Peyer's patch (tissue), 4 donors: Measurements from ENCODE around the gene FKBP11.

Experiments
- CTCF ChIP-seq, 6 experiments: fragments of 450-650 bp in 4 of 6; fragments of 200-600 bp in 2 of 6; sonication (generic) in 1 of 6; IDR thresholded peaks; one replicate each; pipeline ENCODE4 v1.5.1; 2017 to 2019; ENCODE audit warnings: antibody characterized with exemption in 6 of 6, mild to moderate bottlenecking in 3 of 6, moderate library complexity in 1 of 6
- POLR2A ChIP-seq, 2 donors: fragments of 450-650 bp; IDR thresholded peaks; one replicate each; pipeline ENCODE4 v1.5.1; 2017; ENCODE audit warnings: antibody characterized with exemption in 2 of 2, mild to moderate bottlenecking in 2 of 2, moderate library complexity in 2 of 2

GRCh38 chr12:48927261-48927660 lies 2.0 kb upstream of the FKBP11 start:
- TF ChIP-seq CTCF (IDR thresholded peaks at IDR 0.05) (no peak), POLR2A (IDR thresholded peaks at IDR 0.05) (no peak)
